ENCODE results near the gene BTRC. TPM values are rescaled to one million over a fixed set of nuclear protein-coding genes. Genes with fewer than 3 reads are reported as not detected.
A peak's percentile ranks its signal among the peaks of the same experiment; 100 is the strongest.

BTRC gene
- total RNA-seq, 1 experiment from 2014 or later: 5.7 TPM

DNA sequence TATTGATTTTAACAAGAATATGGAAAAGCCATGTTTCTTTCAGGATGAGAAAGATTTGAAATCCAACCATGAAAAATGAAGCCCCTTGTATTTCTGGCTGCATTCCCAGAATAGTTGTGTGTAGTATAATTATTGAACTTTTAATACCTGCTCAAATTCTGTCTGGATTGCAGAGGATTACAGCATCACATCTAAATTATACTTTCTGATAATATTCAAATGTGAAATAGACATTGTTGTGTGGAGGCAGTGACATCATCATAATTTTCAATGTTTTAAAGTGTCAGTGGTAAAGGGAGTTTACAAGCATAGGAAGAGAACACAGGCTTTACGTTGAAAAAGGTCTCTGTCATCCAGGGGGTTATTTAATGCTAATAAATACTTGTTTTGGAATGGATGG lies 140.7 kb downstream of the BTRC start:
- H3K4me2 ChIP-seq (ENCODE audit: low read length): no peak overlapping the region
- H3K9me3 ChIP-seq (ENCODE audit: low read length): no peaks in the 10 kb centered on the region
- CTCF ChIA-PET: no interaction called here
- H3K27me3 ChIP-seq (ENCODE audit: low read length): no peaks in the 10 kb centered on the region
- H3K27ac ChIP-seq (ENCODE audit: low read length): no peak overlapping the region
- no peak overlapping the region for H3K4me3 ChIP-seq (ENCODE audit: low read length)
- no peaks in the 10 kb centered on the region for H3K4me1 ChIP-seq (ENCODE audit: insufficient read depth, low read length)
- no peak overlapping the region for H3K9ac ChIP-seq (ENCODE audit: low read length)
- no peaks in the 10 kb centered on the region for H4K20me1 ChIP-seq (ENCODE audit: low read length)
- H3K79me2 ChIP-seq (ENCODE audit: low read length): no peaks in the 10 kb centered on the region
- ATAC-seq (no peak), DNase-seq (no peak)
- H3F3A ChIP-seq (ENCODE audit: low read length, unreplicated experiment): no peaks in the 10 kb centered on the region
- no peak overlapping the region for H2AFZ ChIP-seq (ENCODE audit: low read length)
- POLR2A ChIA-PET (ENCODE audit: unreplicated experiment): no interaction called here
- TF ChIP-seq, protein P1, sequence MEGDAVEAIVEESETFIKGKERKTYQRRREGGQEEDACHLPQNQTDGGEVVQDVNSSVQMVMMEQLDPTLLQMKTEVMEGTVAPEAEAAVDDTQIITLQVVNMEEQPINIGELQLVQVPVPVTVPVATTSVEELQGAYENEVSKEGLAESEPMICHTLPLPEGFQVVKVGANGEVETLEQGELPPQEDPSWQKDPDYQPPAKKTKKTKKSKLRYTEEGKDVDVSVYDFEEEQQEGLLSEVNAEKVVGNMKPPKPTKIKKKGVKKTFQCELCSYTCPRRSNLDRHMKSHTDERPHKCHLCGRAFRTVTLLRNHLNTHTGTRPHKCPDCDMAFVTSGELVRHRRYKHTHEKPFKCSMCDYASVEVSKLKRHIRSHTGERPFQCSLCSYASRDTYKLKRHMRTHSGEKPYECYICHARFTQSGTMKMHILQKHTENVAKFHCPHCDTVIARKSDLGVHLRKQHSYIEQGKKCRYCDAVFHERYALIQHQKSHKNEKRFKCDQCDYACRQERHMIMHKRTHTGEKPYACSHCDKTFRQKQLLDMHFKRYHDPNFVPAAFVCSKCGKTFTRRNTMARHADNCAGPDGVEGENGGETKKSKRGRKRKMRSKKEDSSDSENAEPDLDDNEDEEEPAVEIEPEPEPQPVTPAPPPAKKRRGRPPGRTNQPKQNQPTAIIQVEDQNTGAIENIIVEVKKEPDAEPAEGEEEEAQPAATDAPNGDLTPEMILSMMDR (conservative IDR thresholded peaks at IDR 0.05; ENCODE audit: low read depth, low read length): no peak
- no peak for TF ChIP-seq EZH2 (IDR thresholded peaks at IDR 0.05; ENCODE audit: low read length, unreplicated experiment)
- TF ChIP-seq EZH2phosphoT487 (IDR thresholded peaks at IDR 0.05; ENCODE audit: borderline replicate concordance, low read length): no peak
- no peaks in the 10 kb centered on the region for H3K9me2 ChIP-seq (replicated peaks; ENCODE audit: low read length)
- BruUV-seq (replicated peaks): no TSS peak
- H3K36me3 ChIP-seq (ENCODE audit: low read depth, low read length): no peaks in the 10 kb centered on the region
- intact Hi-C loops (cut with micrococcal nuclease): no loop called here

DNA sequence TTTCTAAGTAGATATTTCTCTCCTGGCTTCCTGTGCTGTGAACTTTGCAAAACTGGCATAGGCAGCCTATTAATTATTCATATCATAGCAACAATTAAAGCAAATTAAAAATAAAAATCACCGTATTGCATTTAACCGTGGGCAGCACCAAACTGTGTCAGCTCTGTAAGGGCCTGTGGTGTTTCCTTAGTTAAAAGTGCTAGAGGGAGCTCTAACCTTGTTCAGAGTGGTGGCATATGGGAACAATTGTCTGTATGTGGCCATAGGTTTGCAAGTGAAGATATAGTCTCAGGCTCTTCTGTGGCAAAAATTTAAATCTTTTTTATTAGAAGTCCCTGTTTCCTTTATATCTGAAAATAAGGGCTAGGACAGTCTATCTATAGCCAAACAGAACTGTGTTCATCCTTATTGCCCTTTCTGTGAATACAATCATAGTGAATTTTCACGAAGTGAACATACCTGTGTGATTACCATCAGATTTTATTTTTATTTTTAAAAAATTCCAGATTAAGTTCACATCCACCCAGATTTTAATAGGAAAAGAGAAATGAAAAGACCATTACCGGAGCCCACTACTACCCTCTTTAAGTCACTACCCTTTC lies 141.5 kb downstream of the BTRC start:
- Histone ChIP-seq H3K79me2 (ENCODE audit: low read length) (no peaks in the 10 kb centered on the region), H3K4me3 (ENCODE audit: low read length) (no peak overlapping the region), H3K4me2 (ENCODE audit: low read length) (no peak overlapping the region), H3K27me3 (ENCODE audit: low read length) (no peaks in the 10 kb centered on the region), H4K20me1 (ENCODE audit: low read length) (no peaks in the 10 kb centered on the region), H3K9ac (ENCODE audit: low read length) (no peak overlapping the region), H2AFZ (ENCODE audit: low read length) (no peak overlapping the region), H3F3A (ENCODE audit: low read length, unreplicated experiment) (no peaks in the 10 kb centered on the region), H3K9me2 (replicated peaks; ENCODE audit: low read length) (no peaks in the 10 kb centered on the region), H3K4me1 (ENCODE audit: insufficient read depth, low read length) (no peaks in the 10 kb centered on the region), H3K36me3 (ENCODE audit: low read depth, low read length) (no peaks in the 10 kb centered on the region), H3K27ac (ENCODE audit: low read length) (no peak overlapping the region), H3K9me3 (ENCODE audit: low read length) (no peaks in the 10 kb centered on the region)
- POLR2A ChIA-PET (ENCODE audit: unreplicated experiment): no interaction called here
- DNase-seq: peak; percentile 30
- no TSS peak for BruUV-seq (replicated peaks)
- CTCF ChIA-PET: no interaction called here
- ATAC-seq: peak; percentile 80
- TF ChIP-seq, protein P1 (conservative IDR thresholded peaks at IDR 0.05; ENCODE audit: low read depth, low read length): peak; percentile 61
- TF ChIP-seq EZH2 (IDR thresholded peaks at IDR 0.05; ENCODE audit: low read length, unreplicated experiment): no peak
- intact Hi-C loops (cut with micrococcal nuclease): no loop called here

DNA sequence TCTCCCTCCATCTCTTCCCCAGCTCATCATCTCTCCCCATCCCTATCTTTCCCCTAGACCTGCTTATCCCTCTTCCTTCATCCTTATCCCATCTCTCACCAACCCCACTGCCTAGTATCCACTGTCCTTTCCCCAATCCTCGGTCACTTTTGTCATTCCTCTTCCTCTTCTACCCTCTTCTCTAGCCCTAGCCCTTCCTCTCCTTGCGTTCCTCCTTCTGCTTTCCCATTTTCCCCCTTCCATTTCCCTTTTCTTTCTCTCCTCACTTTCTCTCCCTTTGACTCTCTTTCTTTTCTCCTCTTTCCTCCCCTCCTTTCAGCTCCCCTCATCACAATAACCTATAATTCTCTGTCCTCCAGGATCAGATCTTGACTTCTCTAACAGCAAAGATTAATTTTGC lies 150.5 kb downstream of the BTRC start:
- H3K9me3 ChIP-seq (ENCODE audit: low read length): no peaks in the 10 kb centered on the region
- H3K9me2 ChIP-seq (replicated peaks; ENCODE audit: low read length): no peaks in the 10 kb centered on the region
- no peaks in the 10 kb centered on the region for H3F3A ChIP-seq (ENCODE audit: low read length, unreplicated experiment)
- H3K4me1 ChIP-seq (ENCODE audit: insufficient read depth, low read length): no peaks in the 10 kb centered on the region
- no peak overlapping the region for H2AFZ ChIP-seq (ENCODE audit: low read length)
- H3K4me2 ChIP-seq (ENCODE audit: low read length): no peak overlapping the region
- no peak overlapping the region for H3K4me3 ChIP-seq (ENCODE audit: low read length)
- CTCF ChIA-PET: no interaction called here
- no peak for DNase-seq
- BruUV-seq (replicated peaks): no TSS peak
- H4K20me1 ChIP-seq (ENCODE audit: low read length): no peaks in the 10 kb centered on the region
- H3K27ac ChIP-seq (ENCODE audit: low read length): no peak overlapping the region
- intact Hi-C loops (cut with micrococcal nuclease): no loop called here
- no peaks in the 10 kb centered on the region for H3K27me3 ChIP-seq (ENCODE audit: low read length)
- POLR2A ChIA-PET (ENCODE audit: unreplicated experiment): no interaction called here
- TF ChIP-seq, protein P1 (conservative IDR thresholded peaks at IDR 0.05; ENCODE audit: low read depth, low read length): no peak
- no peak for TF ChIP-seq EZH2 (IDR thresholded peaks at IDR 0.05; ENCODE audit: low read length, unreplicated experiment)
- H3K36me3 ChIP-seq (ENCODE audit: low read depth, low read length): no peaks in the 10 kb centered on the region
- H3K9ac ChIP-seq (ENCODE audit: low read length): no peak overlapping the region
- ATAC-seq: no peak
- no peaks in the 10 kb centered on the region for H3K79me2 ChIP-seq (ENCODE audit: low read length)

Measured in PC-3 (cell line).